D721Med (cell line): Measurements from ENCODE around the gene CD3E.

Experiments used
- DNase-seq: peaks from one replicate; pipeline ENCODE4 v3.0.0; 2011; ENCODE audit warnings: low spot score; ENCODE audit not compliant: insufficient read length
- FAIRE-seq: peaks from 2 replicates; lab custom pipeline; 2011; peaks lifted over from hg19 to GRCh38; lab: Jason Lieb, UNC
- TF ChIP-seq, protein P1 (sequence below): IDR thresholded peaks from 2 replicates; pipeline ENCODE4 v1.5.1; 2012; ENCODE audit warnings: mild to moderate bottlenecking, control low read depth; ENCODE audit not compliant: insufficient read depth; ENCODE audit errors: missing control alignments

The CD3E gene

DNA sequence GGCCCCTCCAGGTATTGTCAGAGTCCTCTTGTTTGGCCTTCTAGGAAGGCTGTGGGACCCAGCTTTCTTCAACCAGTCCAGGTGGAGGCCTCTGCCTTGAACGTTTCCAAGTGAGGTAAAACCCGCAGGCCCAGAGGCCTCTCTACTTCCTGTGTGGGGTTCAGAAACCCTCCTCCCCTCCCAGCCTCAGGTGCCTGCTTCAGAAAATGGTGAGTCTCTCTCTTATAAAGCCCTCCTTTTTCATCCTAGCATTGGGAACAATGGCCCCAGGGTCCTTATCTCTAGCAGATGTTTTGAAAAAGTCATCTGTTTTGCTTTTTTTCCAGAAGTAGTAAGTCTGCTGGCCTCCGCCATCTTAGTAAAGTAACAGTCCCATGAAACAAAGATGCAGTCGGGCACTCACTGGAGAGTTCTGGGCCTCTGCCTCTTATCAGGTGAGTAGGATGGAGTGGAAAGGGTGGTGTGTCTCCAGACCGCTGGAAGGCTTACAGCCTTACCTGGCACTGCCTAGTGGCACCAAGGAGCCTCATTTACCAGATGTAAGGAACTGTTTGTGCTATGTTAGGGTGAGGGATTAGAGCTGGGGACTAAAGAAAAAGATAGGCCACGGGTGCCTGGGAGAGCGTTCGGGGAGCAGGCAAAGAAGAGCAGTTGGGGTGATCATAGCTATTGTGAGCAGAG, at the start of gene CD3E:
Gene CD3E, plus strand, starts transcription at position 163 of the 681 bp plus-strand sequence. Its CDS starts 223 bp downstream, at position 386.
- no peak for FAIRE-seq
- DNase-seq, result no peak
- TF ChIP-seq, protein P1, sequence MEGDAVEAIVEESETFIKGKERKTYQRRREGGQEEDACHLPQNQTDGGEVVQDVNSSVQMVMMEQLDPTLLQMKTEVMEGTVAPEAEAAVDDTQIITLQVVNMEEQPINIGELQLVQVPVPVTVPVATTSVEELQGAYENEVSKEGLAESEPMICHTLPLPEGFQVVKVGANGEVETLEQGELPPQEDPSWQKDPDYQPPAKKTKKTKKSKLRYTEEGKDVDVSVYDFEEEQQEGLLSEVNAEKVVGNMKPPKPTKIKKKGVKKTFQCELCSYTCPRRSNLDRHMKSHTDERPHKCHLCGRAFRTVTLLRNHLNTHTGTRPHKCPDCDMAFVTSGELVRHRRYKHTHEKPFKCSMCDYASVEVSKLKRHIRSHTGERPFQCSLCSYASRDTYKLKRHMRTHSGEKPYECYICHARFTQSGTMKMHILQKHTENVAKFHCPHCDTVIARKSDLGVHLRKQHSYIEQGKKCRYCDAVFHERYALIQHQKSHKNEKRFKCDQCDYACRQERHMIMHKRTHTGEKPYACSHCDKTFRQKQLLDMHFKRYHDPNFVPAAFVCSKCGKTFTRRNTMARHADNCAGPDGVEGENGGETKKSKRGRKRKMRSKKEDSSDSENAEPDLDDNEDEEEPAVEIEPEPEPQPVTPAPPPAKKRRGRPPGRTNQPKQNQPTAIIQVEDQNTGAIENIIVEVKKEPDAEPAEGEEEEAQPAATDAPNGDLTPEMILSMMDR, result no peak

DNA sequence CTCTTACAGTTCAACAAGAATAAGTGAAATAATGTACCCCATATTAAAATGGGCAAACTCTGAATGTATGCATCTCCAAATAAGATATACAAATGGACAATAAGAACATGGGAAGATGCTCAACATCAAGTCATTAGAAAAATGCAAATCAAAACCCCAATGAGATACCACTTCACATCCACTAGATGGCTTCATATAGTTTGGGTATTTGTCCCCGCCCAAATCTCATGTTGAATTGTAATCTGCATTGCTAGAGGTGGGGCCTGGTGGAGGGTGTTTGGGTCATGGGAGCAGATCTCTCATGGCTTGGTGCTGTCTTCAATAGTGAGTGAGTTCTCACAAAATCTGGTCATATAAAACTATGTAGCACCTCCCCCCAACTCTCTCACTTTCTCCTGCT, 46.1 kb upstream of the CD3E start:
- DNase-seq, result no peak
- no peak for FAIRE-seq
- TF ChIP-seq, protein P1, result no peak

DNA sequence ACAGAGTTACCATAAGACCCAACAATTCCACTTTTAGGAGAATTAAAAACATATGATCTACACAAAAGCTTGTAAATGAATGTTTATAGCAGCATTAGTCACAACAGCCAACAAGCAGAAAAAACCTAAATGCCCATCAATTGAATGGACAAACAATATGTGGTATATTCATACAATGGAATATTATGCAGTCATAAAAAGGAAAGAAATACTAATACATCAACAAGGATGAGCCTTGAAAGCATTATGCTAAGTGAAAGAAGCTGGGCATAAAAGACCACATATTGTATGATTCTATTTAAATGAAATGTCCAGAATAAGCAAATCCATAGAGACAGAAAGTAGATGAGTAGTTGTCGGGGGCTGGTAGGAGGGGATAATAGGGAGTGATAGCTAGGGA, 45.4 kb upstream of the CD3E start:
- DNase-seq, result no peak
- TF ChIP-seq, protein P1, result no peak
- FAIRE-seq, result no peak

DNA sequence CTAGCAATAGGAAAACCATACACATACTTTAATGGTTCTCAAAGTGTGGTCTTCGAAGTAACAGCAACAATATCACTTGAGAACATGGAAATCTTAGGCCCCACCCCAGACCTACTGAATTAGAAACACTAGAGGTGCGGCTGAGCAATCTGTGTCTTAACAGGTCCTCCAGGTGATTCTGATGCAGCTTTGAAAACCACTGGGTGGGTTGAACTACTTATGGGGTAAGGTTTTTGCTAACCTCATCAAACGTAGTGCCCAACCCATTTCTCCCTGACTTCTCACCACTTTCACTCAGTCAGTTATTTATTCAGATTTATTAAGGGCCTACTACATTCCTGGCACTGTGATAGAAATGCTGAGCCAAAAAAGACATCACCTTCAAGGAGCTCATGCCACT, 44.2 kb upstream of the CD3E start:
- TF ChIP-seq, protein P1, result no peak
- FAIRE-seq, result no peak
- no peak for DNase-seq

DNA sequence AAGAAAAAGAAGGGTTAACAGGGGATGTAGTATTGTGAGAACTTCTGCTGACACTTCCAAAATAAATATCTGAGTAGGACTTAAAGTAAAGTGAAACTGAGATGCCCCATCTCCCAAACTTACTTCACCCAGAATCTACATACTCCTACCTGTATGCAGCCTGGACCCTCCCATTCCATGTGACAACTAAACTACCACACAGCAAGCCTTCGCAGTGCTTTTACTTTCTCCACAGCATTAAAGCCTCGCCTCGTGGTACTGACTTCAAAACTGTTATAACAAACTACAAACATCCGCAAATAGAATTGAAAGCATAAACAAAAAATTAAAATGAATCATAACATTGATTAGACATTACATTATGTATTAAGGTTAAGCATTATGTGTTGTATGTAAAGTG, 41.4 kb upstream of the CD3E start:
- DNase-seq (no peak), FAIRE-seq (no peak)
- TF ChIP-seq, protein P1, result no peak

DNA sequence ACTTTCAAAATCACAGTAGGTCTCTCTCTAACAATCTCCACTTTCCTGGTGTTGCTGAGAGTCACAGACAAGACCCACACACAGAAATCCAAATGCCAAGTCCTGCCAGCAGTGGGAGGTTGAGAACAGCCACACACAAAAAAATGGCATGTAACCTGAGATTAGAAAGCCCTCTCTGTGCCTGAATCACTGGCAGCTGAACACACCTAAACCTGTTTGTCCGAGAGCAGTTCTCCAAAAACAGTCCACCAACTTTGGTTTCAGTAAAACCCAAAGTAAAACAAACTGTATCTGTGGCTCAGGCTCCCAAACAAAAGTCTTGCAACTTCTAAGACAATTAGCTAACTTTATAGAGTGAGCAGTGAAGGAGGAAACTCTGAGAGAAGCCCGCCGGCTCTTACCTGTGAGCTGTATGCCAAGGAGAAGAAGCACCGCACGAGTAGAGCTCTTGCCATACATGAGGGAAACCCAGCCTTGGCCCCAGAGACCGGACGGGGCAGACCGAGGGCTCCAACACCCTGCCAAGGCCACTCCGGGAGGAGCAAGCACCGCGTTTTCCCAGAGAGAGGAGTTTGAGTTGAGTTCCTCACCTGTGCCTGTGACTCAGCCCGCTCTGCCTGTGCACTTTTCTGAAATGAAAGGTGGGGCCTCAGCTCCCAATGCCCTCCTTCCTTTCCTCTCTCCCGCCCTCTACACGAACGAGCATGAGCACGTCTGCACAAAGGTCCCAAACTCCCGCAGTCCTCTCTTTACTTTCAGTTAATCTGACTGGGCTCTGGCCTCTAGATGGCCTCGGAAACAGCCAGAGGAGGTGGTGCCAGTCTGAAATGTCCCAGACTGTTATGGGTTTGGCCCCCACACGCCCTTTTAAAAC, 40.6 kb upstream of the CD3E start, which contains the start of gene MPZL2:
Gene MPZL2, minus strand, starts transcription at position 603 of the 874 bp plus-strand sequence. Its CDS starts 144 bp downstream, at position 459.
- TF ChIP-seq, protein P1, result no peak
- FAIRE-seq (no peak), DNase-seq (no peak)
